ENCODE results near the gene LCN6.
A peak's percentile ranks its signal among the peaks of the same experiment; 100 is the strongest.

The LCN6 gene

GRCh38 chr9:136734837-136735496 lies 13.4 kb downstream of the LCN6 start:
- H3K36me3 Mint-ChIP-seq (ENCODE audit: low read depth), result no peaks in the 10 kb centered on the region
- H3K27ac Mint-ChIP-seq, result no peak overlapping the region
- no peaks in the 10 kb centered on the region for H3K9me3 Mint-ChIP-seq
- H3K4me3 Mint-ChIP-seq, result no peak overlapping the region
- no peaks in the 10 kb centered on the region for H3K27me3 Mint-ChIP-seq (ENCODE audit: low read depth)
- H3K4me1 Mint-ChIP-seq (ENCODE audit: low read depth), result no peaks in the 10 kb centered on the region

DNA sequence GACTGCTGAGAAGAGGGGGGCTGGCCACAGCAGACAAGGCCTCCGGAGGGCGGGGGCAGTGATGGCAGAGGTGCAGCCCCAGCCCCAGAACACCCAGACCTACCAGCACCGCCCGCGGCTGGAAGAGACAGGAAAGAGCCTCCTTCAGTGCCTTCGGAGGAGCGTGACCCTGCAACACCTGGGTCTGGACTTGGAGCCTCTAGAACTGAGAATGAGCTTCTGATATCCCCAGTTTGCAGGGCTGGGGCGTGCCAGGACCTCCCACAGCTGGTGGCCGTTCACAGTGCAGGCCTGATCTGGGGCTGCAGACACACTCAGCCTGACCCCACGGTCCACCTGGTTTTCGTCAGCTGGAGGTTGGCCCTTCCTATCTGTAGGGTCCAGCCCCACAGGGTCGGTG lies 14.7 kb downstream of the LCN6 start:
- Mint-ChIP-seq H3K4me3 (no peak overlapping the region), H3K4me1 (ENCODE audit: low read depth) (no peaks in the 10 kb centered on the region), H3K9me3 (no peaks in the 10 kb centered on the region), H3K36me3 (ENCODE audit: low read depth) (no peaks in the 10 kb centered on the region), H3K27ac (no peak overlapping the region), H3K27me3 (ENCODE audit: low read depth) (no peaks in the 10 kb centered on the region)

DNA sequence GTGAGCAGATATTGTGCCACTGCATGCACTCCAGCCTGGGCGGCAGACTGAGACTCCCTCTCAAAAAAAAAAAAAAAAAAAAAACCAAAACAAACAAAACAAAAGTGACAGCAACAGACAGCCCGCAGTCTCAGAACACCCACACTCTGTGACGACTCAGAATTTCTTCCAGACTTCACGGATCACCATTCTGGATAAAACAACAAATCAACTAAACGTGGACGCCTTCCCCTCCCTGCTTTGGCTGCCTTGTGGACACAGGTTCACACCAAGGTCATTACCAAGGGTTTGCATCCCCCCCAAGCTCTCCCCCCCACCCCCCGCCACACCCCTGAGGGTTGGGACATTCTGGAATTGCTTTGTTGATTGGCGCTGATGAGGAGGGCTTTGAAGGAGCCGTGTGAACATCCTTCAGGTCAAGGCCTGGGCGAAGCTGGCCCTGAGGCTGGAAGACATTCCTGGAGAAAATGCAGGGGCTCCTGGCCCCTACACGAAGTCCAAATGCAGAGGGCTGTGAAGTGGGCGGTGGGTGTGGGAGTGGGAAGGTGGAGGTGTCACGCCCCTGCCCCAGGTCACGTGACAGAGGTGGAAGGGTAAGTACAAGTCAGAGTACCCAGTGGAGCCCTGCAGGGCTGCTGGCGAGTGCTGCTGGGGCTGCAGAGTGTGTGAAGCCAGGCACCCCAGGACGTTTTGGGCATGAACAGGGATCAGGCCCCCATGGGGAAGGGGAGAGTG lies 15.7 kb downstream of the LCN6 start:
- H3K4me3 Mint-ChIP-seq, result no peak overlapping the region
- H3K36me3 Mint-ChIP-seq (ENCODE audit: low read depth), result no peaks in the 10 kb centered on the region
- no peaks in the 10 kb centered on the region for H3K27me3 Mint-ChIP-seq (ENCODE audit: low read depth)
- H3K4me1 Mint-ChIP-seq (ENCODE audit: low read depth), result no peaks in the 10 kb centered on the region
- H3K9me3 Mint-ChIP-seq, result no peaks in the 10 kb centered on the region
- no peak overlapping the region for H3K27ac Mint-ChIP-seq

DNA sequence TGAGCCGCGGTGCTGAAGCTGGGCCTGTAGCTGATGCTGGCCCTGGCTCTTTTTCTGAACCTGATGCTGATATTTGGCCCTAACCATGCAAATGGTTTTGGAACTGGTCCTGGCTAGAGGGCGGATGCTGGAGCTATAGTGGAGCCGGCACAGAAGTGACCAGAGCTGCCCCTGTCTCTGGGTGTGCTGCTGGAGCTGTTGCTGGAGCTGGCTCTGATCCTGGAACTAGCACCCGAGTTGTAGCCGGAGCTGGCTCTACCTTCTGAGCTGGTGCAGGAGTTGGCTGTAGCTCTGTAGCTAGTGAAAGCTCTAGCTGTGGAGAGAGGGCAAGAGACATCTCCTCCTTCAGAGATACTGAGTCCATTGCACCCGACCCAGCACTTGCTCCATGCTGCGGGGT lies 18.4 kb downstream of the LCN6 start:
- H3K27ac Mint-ChIP-seq, result no peak overlapping the region
- H3K36me3 Mint-ChIP-seq (ENCODE audit: low read depth), result peaks cover 13% of the 10 kb centered on the region
- no peaks in the 10 kb centered on the region for H3K9me3 Mint-ChIP-seq
- H3K27me3 Mint-ChIP-seq (ENCODE audit: low read depth), result no peaks in the 10 kb centered on the region
- H3K4me3 Mint-ChIP-seq, result no peak overlapping the region
- H3K4me1 Mint-ChIP-seq (ENCODE audit: low read depth), result peaks cover 11% of the 10 kb centered on the region

- Mint-ChIP-seq H3K27me3 (ENCODE audit: low read depth) (no peaks in the 10 kb centered on the region), H3K27ac (no peak overlapping the region), H3K4me1 (ENCODE audit: low read depth) (peaks cover 14% of the 10 kb centered on the region), H3K9me3 (no peaks in the 10 kb centered on the region), H3K4me3 (peak overlapping the region; percentile 37), H3K36me3 (ENCODE audit: low read depth) (peaks cover 18% of the 10 kb centered on the region)
These were observed 19.2 kb downstream of the LCN6 start for GRCh38 chr9:136729144-136729543.

GRCh38 chr9:136728548-136729123 lies 19.7 kb downstream of the LCN6 start:
- peak overlapping the region; percentile 34 for H3K4me3 Mint-ChIP-seq
- no peaks in the 10 kb centered on the region for H3K9me3 Mint-ChIP-seq
- peaks cover 23% of the 10 kb centered on the region for H3K36me3 Mint-ChIP-seq (ENCODE audit: low read depth)
- no peak overlapping the region for H3K27ac Mint-ChIP-seq
- H3K27me3 Mint-ChIP-seq (ENCODE audit: low read depth), result no peaks in the 10 kb centered on the region
- peaks cover 15% of the 10 kb centered on the region for H3K4me1 Mint-ChIP-seq (ENCODE audit: low read depth)

DNA sequence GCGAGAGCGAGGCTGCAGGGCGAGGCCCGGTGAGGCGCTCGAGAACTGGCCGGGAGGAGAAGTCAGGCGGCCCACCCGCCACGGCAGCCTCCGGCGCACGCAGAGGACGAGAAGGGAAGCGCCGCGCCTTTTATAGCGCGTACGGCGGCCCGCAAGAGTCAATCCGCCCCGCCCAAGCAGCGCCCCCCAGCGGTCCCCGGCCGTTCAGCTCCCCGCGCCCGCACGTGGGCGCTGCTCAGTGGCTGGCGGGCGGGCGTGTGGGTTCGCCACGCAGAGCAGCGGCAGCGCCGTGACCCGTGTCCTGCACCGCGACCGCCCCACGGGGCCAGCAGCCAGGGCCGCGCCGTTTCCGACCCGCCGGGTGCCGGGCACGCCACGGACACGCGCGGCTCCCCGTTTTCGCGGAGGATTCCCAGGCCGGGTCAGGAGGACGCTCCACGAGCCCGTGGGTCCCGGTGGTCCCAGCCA lies 20.2 kb downstream of the LCN6 start:
- Mint-ChIP-seq H3K4me3 (peak overlapping the region; percentile 57), H3K27ac (no peak overlapping the region), H3K9me3 (no peaks in the 10 kb centered on the region), H3K27me3 (ENCODE audit: low read depth) (no peaks in the 10 kb centered on the region), H3K36me3 (ENCODE audit: low read depth) (peaks cover 25% of the 10 kb centered on the region), H3K4me1 (ENCODE audit: low read depth) (peaks cover 15% of the 10 kb centered on the region)

DNA sequence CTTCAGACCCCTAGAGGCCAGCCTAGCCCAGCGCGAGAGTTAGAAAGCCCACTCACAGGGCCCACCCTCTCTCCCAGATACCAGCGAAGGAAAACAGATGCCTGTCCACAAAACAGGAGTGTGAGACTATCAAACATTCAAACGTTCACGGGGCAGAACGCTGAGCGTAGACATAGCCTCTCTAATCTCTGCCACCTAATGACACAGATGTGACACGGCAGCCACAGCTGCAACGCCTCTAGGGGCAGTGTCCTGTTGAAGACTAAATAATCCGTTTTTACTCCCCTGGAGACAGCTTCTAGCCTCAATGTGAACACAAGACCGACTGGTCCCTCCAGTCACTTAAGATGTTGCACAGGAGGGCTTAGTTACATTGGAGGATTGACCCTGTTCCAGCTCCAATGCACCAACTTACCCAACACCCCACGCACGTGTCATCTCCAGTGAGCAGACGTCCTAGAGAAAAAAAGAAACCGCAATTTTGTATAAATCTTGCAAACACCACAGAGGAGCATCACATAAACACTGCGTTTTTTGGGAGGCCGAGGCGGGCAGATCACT lies 21.6 kb downstream of the LCN6 start:
- Mint-ChIP-seq H3K36me3 (ENCODE audit: low read depth) (peaks cover 25% of the 10 kb centered on the region), H3K4me3 (peak overlapping the region; percentile 97), H3K27me3 (ENCODE audit: low read depth) (no peaks in the 10 kb centered on the region), H3K9me3 (no peaks in the 10 kb centered on the region), H3K27ac (peak overlapping the region; percentile 97), H3K4me1 (ENCODE audit: low read depth) (peaks cover 15% of the 10 kb centered on the region)

DNA sequence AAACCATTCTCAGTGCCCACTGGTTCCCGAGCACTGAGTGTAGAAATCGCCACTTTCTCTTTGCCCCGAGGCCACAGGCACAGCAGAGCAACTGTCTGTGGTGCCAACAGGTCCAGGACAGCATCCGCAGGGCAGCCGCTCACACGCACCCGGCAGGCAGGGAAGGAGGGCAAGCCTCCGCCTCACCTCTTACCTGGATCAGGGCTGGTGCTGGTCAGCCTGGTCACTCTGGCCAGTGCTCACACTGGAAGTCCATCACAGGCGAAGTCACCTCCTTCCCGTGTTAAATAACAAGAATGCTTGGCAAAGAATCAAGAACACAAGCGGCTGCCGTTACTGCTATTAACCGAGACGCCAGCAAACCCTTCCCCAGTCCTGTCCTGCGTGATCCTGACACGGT lies 22.2 kb downstream of the LCN6 start:
- peaks cover 15% of the 10 kb centered on the region for H3K4me1 Mint-ChIP-seq (ENCODE audit: low read depth)

DNA sequence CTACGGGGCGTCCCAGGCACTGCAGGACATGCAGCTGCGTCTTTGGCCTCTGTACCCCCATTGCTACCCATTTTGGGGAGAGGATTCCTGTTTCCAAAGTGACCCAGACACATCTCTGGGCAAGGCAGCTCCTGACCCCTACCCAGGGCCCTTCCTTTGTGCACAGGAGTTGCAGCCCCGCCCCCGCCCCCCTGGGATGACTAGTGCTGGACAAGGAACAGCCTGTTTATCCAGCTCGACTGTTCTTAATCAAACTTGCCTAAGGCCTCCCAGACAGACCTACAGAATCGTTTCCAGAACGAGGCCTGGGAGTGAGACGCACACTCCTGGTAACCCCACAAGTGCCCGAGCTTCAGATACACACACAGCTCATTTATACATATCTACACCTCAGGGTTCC lies 22.7 kb downstream of the LCN6 start:
- Mint-ChIP-seq H3K4me3 (peak overlapping the region; percentile 97), H3K27me3 (ENCODE audit: low read depth) (no peaks in the 10 kb centered on the region), H3K9me3 (no peaks in the 10 kb centered on the region), H3K27ac (no peak overlapping the region), H3K36me3 (ENCODE audit: low read depth) (peaks cover 28% of the 10 kb centered on the region), H3K4me1 (ENCODE audit: low read depth) (peaks cover 15% of the 10 kb centered on the region)

More for the DNA sequence above, 22.2 kb downstream of the LCN6 start:
- peak overlapping the region; percentile 97 for H3K27ac Mint-ChIP-seq
- peaks cover 27% of the 10 kb centered on the region for H3K36me3 Mint-ChIP-seq (ENCODE audit: low read depth)
- no peaks in the 10 kb centered on the region for H3K27me3 Mint-ChIP-seq (ENCODE audit: low read depth)
- H3K9me3 Mint-ChIP-seq, result no peaks in the 10 kb centered on the region
- peak overlapping the region; percentile 97 for H3K4me3 Mint-ChIP-seq

- Mint-ChIP-seq H3K27ac (no peak overlapping the region), H3K9me3 (no peaks in the 10 kb centered on the region), H3K27me3 (ENCODE audit: low read depth) (no peaks in the 10 kb centered on the region), H3K4me3 (no peak overlapping the region), H3K36me3 (ENCODE audit: low read depth) (peaks cover 28% of the 10 kb centered on the region), H3K4me1 (ENCODE audit: low read depth) (peaks cover 15% of the 10 kb centered on the region)
These were observed 23.6 kb downstream of the LCN6 start for GRCh38 chr9:136724772-136725171.

GRCh38 chr9:136723989-136724388 lies 24.3 kb downstream of the LCN6 start:
- H3K4me1 Mint-ChIP-seq (ENCODE audit: low read depth), result peaks cover 15% of the 10 kb centered on the region
- peaks cover 28% of the 10 kb centered on the region for H3K36me3 Mint-ChIP-seq (ENCODE audit: low read depth)
- H3K27me3 Mint-ChIP-seq (ENCODE audit: low read depth), result no peaks in the 10 kb centered on the region
- H3K9me3 Mint-ChIP-seq, result no peaks in the 10 kb centered on the region
- no peak overlapping the region for H3K27ac Mint-ChIP-seq
- no peak overlapping the region for H3K4me3 Mint-ChIP-seq

- peaks cover 28% of the 10 kb centered on the region for H3K36me3 Mint-ChIP-seq (ENCODE audit: low read depth)
- H3K9me3 Mint-ChIP-seq, result no peaks in the 10 kb centered on the region
- no peak overlapping the region for H3K27ac Mint-ChIP-seq
- peaks cover 15% of the 10 kb centered on the region for H3K4me1 Mint-ChIP-seq (ENCODE audit: low read depth)
- no peak overlapping the region for H3K4me3 Mint-ChIP-seq
- H3K27me3 Mint-ChIP-seq (ENCODE audit: low read depth), result no peaks in the 10 kb centered on the region
These were observed 24.9 kb downstream of the LCN6 start for GRCh38 chr9:136723362-136723976.

- Mint-ChIP-seq H3K4me1 (ENCODE audit: low read depth) (peaks cover 15% of the 10 kb centered on the region), H3K27ac (no peak overlapping the region), H3K27me3 (ENCODE audit: low read depth) (no peaks in the 10 kb centered on the region), H3K9me3 (no peaks in the 10 kb centered on the region), H3K4me3 (no peak overlapping the region), H3K36me3 (ENCODE audit: low read depth) (peaks cover 28% of the 10 kb centered on the region)
These were observed 25.4 kb downstream of the LCN6 start for GRCh38 chr9:136722969-136723356.
